MCF 10A (cell line): Measurements from ENCODE around the gene SEC14L3. TPM values are rescaled to one million over a fixed set of nuclear protein-coding genes. Genes with fewer than 3 reads are reported as not detected.

ENCODE experiments used
- BruUV-seq: library from RNA; stranded (reverse); fragments of 400-500 nt; replicated peaks from 2 replicates; lab custom pipeline; 2021; lab: Mats Ljungman, UMichigan
- CTCF ChIA-PET: fragments of 300-600 bp; sonication (Branson Sonifier 250); formaldehyde crosslinking; extraction: SDS; loops from one replicate; lab custom pipeline; 2021; ENCODE audit warnings: antibody characterized with exemption, inconsistent platforms; lab: Yijun Ruan, JAX
- POLR2A ChIA-PET: fragments of 300-600, 350-650 bp; sonication (Branson Sonifier 250); formaldehyde crosslinking; extraction: SDS; loops from one replicate; lab custom pipeline; 2020; ENCODE audit warnings: antibody characterized with exemption, inconsistent platforms; lab: Yijun Ruan, JAX
- DNase-seq: peaks from one replicate; pipeline ENCODE4 v3.0.0-alpha.2; 2018; ENCODE audit not compliant: unreplicated experiment
- H3K27ac Mint-ChIP-seq: one replicate; pipeline ENCODE4 v1.8.0; 2022; ENCODE audit warnings: mild to moderate bottlenecking, low read depth, mixed read lengths; ENCODE audit not compliant: unreplicated experiment
- H3K27me3 Mint-ChIP-seq: one replicate; pipeline ENCODE4 v1.8.0; 2022; ENCODE audit warnings: mixed read lengths; ENCODE audit not compliant: insufficient read depth, unreplicated experiment
- H3K36me3 Mint-ChIP-seq: one replicate; pipeline ENCODE4 v1.8.0; 2022; ENCODE audit warnings: mild to moderate bottlenecking, moderate library complexity, mixed read lengths; ENCODE audit not compliant: insufficient read depth, unreplicated experiment
- H3K4me1 Mint-ChIP-seq: one replicate; pipeline ENCODE4 v1.8.0; 2022; ENCODE audit warnings: mixed read lengths; ENCODE audit not compliant: insufficient read depth, unreplicated experiment
- H3K4me3 Mint-ChIP-seq: one replicate; pipeline ENCODE4 v1.8.0; 2022; ENCODE audit warnings: mild to moderate bottlenecking, moderate library complexity, mixed read lengths; ENCODE audit not compliant: unreplicated experiment
- H3K9me3 Mint-ChIP-seq: one replicate; pipeline ENCODE4 v1.8.0; 2022; ENCODE audit warnings: mixed read lengths; ENCODE audit not compliant: unreplicated experiment
- CTCF ChIP-seq: fragments of 200-600 bp; IDR thresholded peaks from one replicate; pipeline ENCODE4 v1.8.0; 2022; ENCODE audit warnings: antibody characterized with exemption, mild to moderate bottlenecking; ENCODE audit not compliant: unreplicated experiment
- intact Hi-C: fragments of 100-400 bp; cut with micrococcal nuclease; formaldehyde crosslinking; loops from 2 replicates; pipeline ENCODE4 v1.14.1; 2022
- total RNA-seq: library from RNA; stranded (reverse); gene quantifications from 2 replicates; pipeline ENCODE4 v1.2.3, GENCODE V29; 2022

SEC14L3 gene
- total RNA-seq, 1 experiment from 2014 or later = not detected

- ChIA-PET POLR2A (no interaction called here), CTCF (interaction anchor here (0.7 to 1.2 kb wide), 3 partner anchors 62 to 307 kb away, joined by 3 to 4 read pairs (median 3); no protein-coding TSS in a partner anchor)
- peaks cover 6% of the 10 kb centered on the region for H3K4me1 Mint-ChIP-seq
- intact Hi-C loops = no loop called here
- H3K4me3 Mint-ChIP-seq = no peak overlapping the region
- H3K36me3 Mint-ChIP-seq = no peaks in the 10 kb centered on the region
- no peaks in the 10 kb centered on the region for H3K27me3 Mint-ChIP-seq
- no peak overlapping the region for H3K27ac Mint-ChIP-seq
- H3K9me3 Mint-ChIP-seq = no peaks in the 10 kb centered on the region
- no peak for DNase-seq
- BruUV-seq = no TSS peak
- TF ChIP-seq CTCF = no peak
These were observed 24.2 kb downstream of the SEC14L3 start for GRCh38 chr22:30447656-30448055.

GRCh38 chr22:30445438-30446145, 26.2 kb downstream of the SEC14L3 start:
- POLR2A ChIA-PET = interaction anchor here (0.6 to 0.9 kb wide), 3 partner anchors 38 to 326 kb away, joined by 3 to 4 read pairs (median 3); no protein-coding TSS in a partner anchor
- CTCF ChIA-PET = interaction anchor here (0.6 to 4.1 kb wide), 21 partner anchors 9 to 309 kb away, joined by 3 to 58 read pairs (median 4); partner anchors contain the start of gene TCN2
- no peaks in the 10 kb centered on the region for H3K9me3 Mint-ChIP-seq
- no TSS peak for BruUV-seq
- H3K27me3 Mint-ChIP-seq = no peaks in the 10 kb centered on the region
- H3K36me3 Mint-ChIP-seq = no peaks in the 10 kb centered on the region
- no peak for TF ChIP-seq CTCF
- no peak overlapping the region for H3K4me3 Mint-ChIP-seq
- intact Hi-C loops = loop anchor here (1.0 kb wide), 4 partner anchors 40 to 310 kb away; partner anchors contain the start of gene PES1
- H3K4me1 Mint-ChIP-seq = peaks cover 6% of the 10 kb centered on the region
- no peak overlapping the region for H3K27ac Mint-ChIP-seq
- no peak for DNase-seq

- H3K27me3 Mint-ChIP-seq = no peaks in the 10 kb centered on the region
- H3K36me3 Mint-ChIP-seq = no peaks in the 10 kb centered on the region
- TSS peak; percentile 100 for BruUV-seq
- no peak overlapping the region for H3K4me3 Mint-ChIP-seq
- no peaks in the 10 kb centered on the region for H3K9me3 Mint-ChIP-seq
- no peak overlapping the region for H3K27ac Mint-ChIP-seq
- intact Hi-C loops = loop anchor here (1.0 kb wide), 4 partner anchors 40 to 310 kb away; partner anchors contain the start of gene PES1
- DNase-seq = peak; percentile 69
- ChIA-PET POLR2A (interaction anchor here (0.6 to 0.9 kb wide), 3 partner anchors 39 to 325 kb away, joined by 3 to 4 read pairs (median 3); no protein-coding TSS in a partner anchor), CTCF (interaction anchor here (0.6 to 4.1 kb wide), 22 partner anchors 8 to 686 kb away, joined by 3 to 58 read pairs (median 4); no protein-coding TSS in a partner anchor)
- peak; percentile 70 for TF ChIP-seq CTCF
- H3K4me1 Mint-ChIP-seq = peaks cover 6% of the 10 kb centered on the region
These were observed 27.0 kb downstream of the SEC14L3 start for GRCh38 chr22:30444632-30445437.
